Subcutaneous abdominal adipose tissue (tissue), 5 donors: ENCODE data around the gene MAP4K4.

Experiments
- H3K27ac ChIP-seq: one replicate; pipeline ENCODE4 v1.7.0; 2013; ENCODE audit warnings: low read depth, mild to moderate bottlenecking, inconsistent platforms, low read length, moderate library complexity
- H3K27me3 ChIP-seq, 5 donors: one replicate each; pipeline ENCODE4 v1.7.0; 2013; ENCODE audit warnings: low read length in 5 of 5, inconsistent platforms in 1 of 5; ENCODE audit not compliant: control insufficient read depth in 5 of 5, insufficient read depth in 4 of 5
- H3K36me3 ChIP-seq, 5 donors: one replicate each; pipeline ENCODE4 v1.7.0; 2013; ENCODE audit warnings: low read length in 5 of 5; ENCODE audit not compliant: control insufficient read depth in 5 of 5, insufficient read depth in 5 of 5
- H3K4me1 ChIP-seq, 5 donors: one replicate each; pipeline ENCODE4 v1.7.0; 2013; ENCODE audit warnings: low read length in 5 of 5, mild to moderate bottlenecking in 3 of 5, moderate library complexity in 1 of 5; ENCODE audit not compliant: control insufficient read depth in 5 of 5, insufficient read depth in 5 of 5
- H3K4me3 ChIP-seq, 5 donors: one replicate each; pipeline ENCODE4 v1.7.0; 2013; ENCODE audit warnings: low read length in 5 of 5, low read depth in 1 of 5
- H3K9ac ChIP-seq, 5 donors: one replicate each; pipeline ENCODE4 v1.7.0; 2013; ENCODE audit warnings: low read length in 5 of 5, mild to moderate bottlenecking in 4 of 5, moderate library complexity in 3 of 5
- H3K9me3 ChIP-seq, 5 donors: one replicate each; pipeline ENCODE4 v1.7.0; 2013; ENCODE audit warnings: low read length in 5 of 5; ENCODE audit not compliant: control insufficient read depth in 5 of 5
- donor health status: healthy.
- donor health status: healthy.
- donor health status: healthy.
- donor health status: healthy.
- donor health status: healthy.

MAP4K4 gene

GRCh38 chr2:101795033-101795432 lies 97.5 kb downstream of the MAP4K4 start:
- peaks cover 7 to 48% (median 40%) of the 10 kb centered on the region in 5 donors for H3K4me1 ChIP-seq
- peak overlapping the region; percentile 8 for H3K27ac ChIP-seq
- no peaks in the 10 kb centered on the region for H3K36me3 ChIP-seq
- H3K9ac ChIP-seq = no peak overlapping the region
- no peaks in the 10 kb centered on the region for H3K27me3 ChIP-seq
- no peaks in the 10 kb centered on the region for H3K9me3 ChIP-seq
- H3K4me3 ChIP-seq = no peak overlapping the region

- Histone ChIP-seq H3K27me3 (no peaks in the 10 kb centered on the region), H3K9me3 (no peaks in the 10 kb centered on the region), H3K9ac (no peak overlapping the region), H3K27ac (no peak overlapping the region), H3K4me3 (no peak overlapping the region), H3K4me1 (peaks cover 4 to 41% (median 31%) of the 10 kb centered on the region in 5 donors), H3K36me3 (peaks cover 0 to 2% (median 0%) of the 10 kb centered on the region in 5 donors)
These were observed 99.5 kb downstream of the MAP4K4 start for GRCh38 chr2:101796825-101797600.

GRCh38 chr2:101801496-101801895 lies 104.0 kb downstream of the MAP4K4 start:
- peaks cover 0 to 2% (median 0%) of the 10 kb centered on the region in 5 donors for H3K36me3 ChIP-seq
- H3K4me3 ChIP-seq = no peak overlapping the region
- no peaks in the 10 kb centered on the region for H3K9me3 ChIP-seq
- no peak overlapping the region for H3K27ac ChIP-seq
- no peak overlapping the region for H3K9ac ChIP-seq
- H3K4me1 ChIP-seq = peaks cover 6 to 47% (median 25%) of the 10 kb centered on the region in 5 donors
- H3K27me3 ChIP-seq = no peaks in the 10 kb centered on the region

GRCh38 chr2:101802329-101802728 lies 104.8 kb downstream of the MAP4K4 start:
- Histone ChIP-seq H3K9ac (no peak overlapping the region), H3K36me3 (peaks cover 0 to 2% (median 0%) of the 10 kb centered on the region in 5 donors), H3K4me1 (peaks cover 6 to 52% (median 33%) of the 10 kb centered on the region in 5 donors), H3K9me3 (no peaks in the 10 kb centered on the region), H3K27me3 (no peaks in the 10 kb centered on the region), H3K27ac (peak overlapping the region; percentile 3), H3K4me3 (no peak overlapping the region)

- Histone ChIP-seq H3K36me3 (peaks cover 0 to 2% (median 0%) of the 10 kb centered on the region in 5 donors), H3K4me1 (peaks cover 6 to 52% (median 36%) of the 10 kb centered on the region in 5 donors), H3K27me3 (no peaks in the 10 kb centered on the region), H3K9me3 (no peaks in the 10 kb centered on the region), H3K9ac (no peak overlapping the region), H3K27ac (no peak overlapping the region), H3K4me3 (no peak overlapping the region)
These were observed 105.6 kb downstream of the MAP4K4 start for GRCh38 chr2:101803128-101803527.

GRCh38 chr2:101803945-101804696 lies 106.6 kb downstream of the MAP4K4 start:
- Histone ChIP-seq H3K4me1 (peaks cover 6 to 52% (median 36%) of the 10 kb centered on the region in 5 donors), H3K27me3 (no peaks in the 10 kb centered on the region), H3K36me3 (peaks cover 0 to 2% (median 0%) of the 10 kb centered on the region in 5 donors), H3K9ac (peak overlapping the region in 1 of 5 donors; percentile 47), H3K4me3 (peak overlapping the region in 1 of 5 donors; percentile 18), H3K27ac (no peak overlapping the region), H3K9me3 (no peaks in the 10 kb centered on the region)

- Histone ChIP-seq H3K9ac (peak overlapping the region in 2 of 5 donors; percentile 32 to 40), H3K27me3 (no peaks in the 10 kb centered on the region), H3K9me3 (no peaks in the 10 kb centered on the region), H3K36me3 (peaks cover 0 to 2% (median 0%) of the 10 kb centered on the region in 5 donors), H3K4me1 (peaks cover 6 to 58% (median 36%) of the 10 kb centered on the region in 5 donors), H3K4me3 (peak overlapping the region in 1 of 5 donors; percentile 4), H3K27ac (peak overlapping the region; percentile 38)
These were observed 107.9 kb downstream of the MAP4K4 start for GRCh38 chr2:101805152-101806088.

- H3K9me3 ChIP-seq = no peaks in the 10 kb centered on the region
- peak overlapping the region in 1 of 5 donors; percentile 13 for H3K4me3 ChIP-seq
- peak overlapping the region; percentile 74 for H3K27ac ChIP-seq
- peaks cover 0 to 2% (median 0%) of the 10 kb centered on the region in 5 donors for H3K36me3 ChIP-seq
- H3K4me1 ChIP-seq = peaks cover 6 to 56% (median 36%) of the 10 kb centered on the region in 5 donors
- peak overlapping the region in 1 of 5 donors; percentile 40 for H3K9ac ChIP-seq
- H3K27me3 ChIP-seq = no peaks in the 10 kb centered on the region
These were observed 108.6 kb downstream of the MAP4K4 start for GRCh38 chr2:101806123-101806522.

GRCh38 chr2:101806701-101807100 lies 109.2 kb downstream of the MAP4K4 start:
- peaks cover 6 to 51% (median 39%) of the 10 kb centered on the region in 5 donors for H3K4me1 ChIP-seq
- H3K4me3 ChIP-seq = peak overlapping the region in 1 of 5 donors; percentile 13
- H3K9me3 ChIP-seq = no peaks in the 10 kb centered on the region
- H3K9ac ChIP-seq = peak overlapping the region in 1 of 5 donors; percentile 28
- no peaks in the 10 kb centered on the region for H3K27me3 ChIP-seq
- H3K27ac ChIP-seq = peak overlapping the region; percentile 74
- peaks cover 0 to under 1% (median 0%) of the 10 kb centered on the region in 5 donors for H3K36me3 ChIP-seq
